Panc1 (cell line): ENCODE data around the gene GTF2H4. TPM values are rescaled to one million over a fixed set of nuclear protein-coding genes. Genes with fewer than 3 reads are reported as not detected.

Experiments
- ATAC-seq: fragments of 200-7000 bp; cut with Tn5 transposase; 2 replicates; pipeline ENCODE4 v1.9.1; 2020; ENCODE audit warnings: mild to moderate bottlenecking, moderate library complexity
- BruUV-seq: library from RNA; stranded (reverse); fragments of 400-500 nt; replicated peaks from 2 replicates; lab custom pipeline; 2021; lab: Mats Ljungman, UMichigan
- CTCF ChIA-PET: fragments of 300-600 bp; sonication (Branson Sonifier 250); formaldehyde crosslinking; loops from one replicate; lab custom pipeline; 2022; ENCODE audit warnings: antibody characterized with exemption; lab: Charles Lee
- POLR2A ChIA-PET: fragments of 300-600 bp; sonication (Branson Sonifier 250); formaldehyde crosslinking; loops from one replicate; lab custom pipeline; 2022; ENCODE audit warnings: antibody characterized with exemption; lab: Charles Lee
- DNase-seq: peaks from one replicate; pipeline ENCODE4 v3.0.0-alpha.2; 2010; ENCODE audit warnings: low read depth, low spot score
- H3K27ac ChIP-seq: 2 replicates; pipeline ENCODE4 v1.5.1; 2011; ENCODE audit warnings: mild to moderate bottlenecking, low read length, inconsistent platforms
- H3K27me3 ChIP-seq: fragments of 200-500 bp; sonication (Bioruptor generic); 2 replicates; pipeline ENCODE4 v1.6.0; 2014; ENCODE audit warnings: low read length, inconsistent platforms; ENCODE audit not compliant: control insufficient read depth, insufficient read depth
- H3K36me3 ChIP-seq: fragments of 200-500 bp; sonication (Bioruptor generic); 2 replicates; pipeline ENCODE4 v1.5.1; 2014; ENCODE audit warnings: inconsistent platforms, mild to moderate bottlenecking, low read length, moderate library complexity; ENCODE audit not compliant: control insufficient read depth, insufficient read depth
- H3K4me1 ChIP-seq: 2 replicates; pipeline ENCODE4 v1.5.1; 2011; ENCODE audit warnings: inconsistent platforms, mild to moderate bottlenecking, low read length, moderate library complexity; ENCODE audit not compliant: control insufficient read depth, insufficient read depth
- H3K4me3 ChIP-seq, 2 experiments: 2 replicates each; pipeline ENCODE4 v1.5.1; 2011 to 2012; ENCODE audit warnings: low read depth in 2 of 2, low read length in 2 of 2, mild to moderate bottlenecking in 2 of 2, inconsistent platforms in 1 of 2, moderate library complexity in 1 of 2
- H3K9me3 ChIP-seq: fragments of 200-500 bp; sonication (Bioruptor generic); 2 replicates; pipeline ENCODE4 v1.5.1; 2014; ENCODE audit warnings: low read depth, mild to moderate bottlenecking, inconsistent platforms, low read length, moderate library complexity; ENCODE audit not compliant: control insufficient read depth, insufficient read depth
- POLR2AphosphoS5 ChIP-seq: IDR thresholded peaks from 2 replicates; pipeline ENCODE4 v1.6.1; 2012; ENCODE audit warnings: mild to moderate bottlenecking, low read depth, low read length, moderate library complexity
- REST ChIP-seq, 2 experiments: IDR thresholded peaks; 2 replicates each; pipeline ENCODE4 v1.6.1; 2011 to 2012; ENCODE audit warnings: low read depth in 2 of 2, control low read depth in 1 of 2, low read length in 1 of 2, mild to moderate bottlenecking in 1 of 2, moderate library complexity in 1 of 2; ENCODE audit not compliant: insufficient read depth in 1 of 2
- SIN3A ChIP-seq: IDR thresholded peaks from 2 replicates; pipeline ENCODE4 v1.6.1; 2012; ENCODE audit warnings: low read depth, mild to moderate bottlenecking, low read length, moderate library complexity, borderline replicate concordance; ENCODE audit not compliant: insufficient read depth
- TCF7L2 ChIP-seq: IDR thresholded peaks from 2 replicates; pipeline ENCODE4 v1.6.1; 2011; ENCODE audit warnings: mild to moderate bottlenecking, low read depth, low read length, inconsistent platforms
- in situ Hi-C: cut with HindIII; loops from 2 replicates; pipeline ENCODE4 v1.10.0; 2016; ENCODE audit warnings: low sequenced_read_pairs, low pct_unique_long_range_greater_than_20kb
- intact Hi-C: fragments of 100-400 bp; cut with micrococcal nuclease; formaldehyde crosslinking; loops from one replicate; pipeline ENCODE4 v1.10.0; 2022; ENCODE audit not compliant: unreplicated experiment
- total RNA-seq: library from RNA; stranded (reverse); gene quantifications from one replicate; pipeline ENCODE4 v1.2.1, GENCODE V29; 2021; ENCODE audit not compliant: unreplicated experiment
- TF ChIP-seq, protein P1 (sequence below): fragments of 450-650 bp; IDR thresholded peaks from 2 replicates; pipeline ENCODE4 v1.5.1; 2017; ENCODE audit warnings: mild to moderate bottlenecking

Gene GTF2H4
- total RNA-seq, 1 experiment from 2014 or later, result 27.5 TPM

GRCh38 chr6:30915591-30915946, 7.6 kb downstream of the GTF2H4 start:
- CTCF ChIA-PET, result interaction anchor here (0.5 to 1.6 kb wide), 5 partner anchors 154 to 372 kb away, joined by 3 to 15 read pairs (median 5); no protein-coding TSS in a partner anchor
- Histone ChIP-seq H3K4me3 (peak overlapping the region in 1 of 2 experiments; percentile 7; a peak in 1 of 4 replicates), H3K27me3 (no peaks in the 10 kb centered on the region), H3K36me3 (no peaks in the 10 kb centered on the region; the same call in 1 of the 2 replicates), H3K4me1 (peaks cover 14% of the 10 kb centered on the region), H3K27ac (peak overlapping the region; percentile 92; the same call in 1 of the 2 replicates), H3K9me3 (no peaks in the 10 kb centered on the region)
- BruUV-seq, result no TSS peak
- POLR2A ChIA-PET, result no interaction called here
- no peak for TF ChIP-seq TCF7L2
- TF ChIP-seq POLR2AphosphoS5, result no peak
- TF ChIP-seq SIN3A, result no peak
- no peak for TF ChIP-seq REST (IDR thresholded peaks at IDR 0.05; ENCODE audit: insufficient read depth in 1 of 2, low read depth in 2 of 2, low read length in 1 of 2)
- TF ChIP-seq, protein P1, sequence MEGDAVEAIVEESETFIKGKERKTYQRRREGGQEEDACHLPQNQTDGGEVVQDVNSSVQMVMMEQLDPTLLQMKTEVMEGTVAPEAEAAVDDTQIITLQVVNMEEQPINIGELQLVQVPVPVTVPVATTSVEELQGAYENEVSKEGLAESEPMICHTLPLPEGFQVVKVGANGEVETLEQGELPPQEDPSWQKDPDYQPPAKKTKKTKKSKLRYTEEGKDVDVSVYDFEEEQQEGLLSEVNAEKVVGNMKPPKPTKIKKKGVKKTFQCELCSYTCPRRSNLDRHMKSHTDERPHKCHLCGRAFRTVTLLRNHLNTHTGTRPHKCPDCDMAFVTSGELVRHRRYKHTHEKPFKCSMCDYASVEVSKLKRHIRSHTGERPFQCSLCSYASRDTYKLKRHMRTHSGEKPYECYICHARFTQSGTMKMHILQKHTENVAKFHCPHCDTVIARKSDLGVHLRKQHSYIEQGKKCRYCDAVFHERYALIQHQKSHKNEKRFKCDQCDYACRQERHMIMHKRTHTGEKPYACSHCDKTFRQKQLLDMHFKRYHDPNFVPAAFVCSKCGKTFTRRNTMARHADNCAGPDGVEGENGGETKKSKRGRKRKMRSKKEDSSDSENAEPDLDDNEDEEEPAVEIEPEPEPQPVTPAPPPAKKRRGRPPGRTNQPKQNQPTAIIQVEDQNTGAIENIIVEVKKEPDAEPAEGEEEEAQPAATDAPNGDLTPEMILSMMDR, result no peak; the same call in 1 of the 2 replicates
- in situ Hi-C loops, result no loop called here
- DNase-seq, result no peak
- peak; percentile 29; the same call in 1 of the 2 replicates for ATAC-seq
- intact Hi-C loops, result loop anchor here (2.0 kb wide), 1 partner anchor 155 kb away; no protein-coding TSS in a partner anchor

GRCh38 chr6:30917041-30917440, 9.0 kb downstream of the GTF2H4 start:
- no peaks in the 10 kb centered on the region; the same call in 1 of the 2 replicates for H3K36me3 ChIP-seq
- TSS peak; percentile 18 for BruUV-seq
- in situ Hi-C loops, result no loop called here
- POLR2A ChIA-PET, result interaction anchor here (0.6 kb wide), 1 partner anchor 174 kb away, joined by 4 read pairs; no protein-coding TSS in a partner anchor
- H3K9me3 ChIP-seq, result no peaks in the 10 kb centered on the region
- TF ChIP-seq TCF7L2, result no peak
- no peak for TF ChIP-seq SIN3A
- no peak for TF ChIP-seq REST (IDR thresholded peaks at IDR 0.05; ENCODE audit: insufficient read depth in 1 of 2, low read depth in 2 of 2, low read length in 1 of 2)
- TF ChIP-seq, protein P1, result no peak
- no peak for TF ChIP-seq POLR2AphosphoS5
- peaks cover 14% of the 10 kb centered on the region for H3K4me1 ChIP-seq
- ATAC-seq (no peak), DNase-seq (no peak)
- no peaks in the 10 kb centered on the region for H3K27me3 ChIP-seq
- no peak overlapping the region for H3K4me3 ChIP-seq
- H3K27ac ChIP-seq, result no peak overlapping the region
- intact Hi-C loops, result no loop called here
- CTCF ChIA-PET, result no interaction called here
